Posterior vena cava (tissue), 2 donors: ENCODE data around the gene NDUFS8. TPM values are rescaled to one million over a fixed set of nuclear protein-coding genes. Genes with fewer than 3 reads are reported as not detected.

Experiments
- DNase-seq: peaks from one replicate; pipeline ENCODE4 v3.0.0-alpha.2; 2020; ENCODE audit warnings: low spot score
- intact Hi-C, 2 donors: fragments of 100-400 bp; cut with DNase I; formaldehyde crosslinking; loops; one replicate each; pipeline versions ENCODE4 v1.14.1 to v1.14.2; 2022 to 2023
- microRNA-seq, 2 donors: library from miRNA; unstranded; fragments of <30 nt; microRNA quantifications; one replicate each; pipeline ENCODE4 v1.2.0, GENCODE V29; 2020 to 2021; ENCODE audit warnings: borderline microRNAs expressed in 2 of 2
- total RNA-seq, 2 donors: library from RNA; stranded (reverse); fragmentation: NEBNext Ultra II Directional; extraction: Animal tissue kit (Norgen Biotek cat#: 25700); gene quantifications; one replicate each; pipeline ENCODE4 v1.2.1, GENCODE V29; 2021
- donor health status: DM: yes; HTN: yes; CAD: no.
- donor health status: DM: yes; HTN: yes; CAD: no.

NDUFS8 gene
- total RNA-seq, 2 donors from 2014 or later = 95.3 to 101 TPM

GRCh38 chr11:68064926-68065325 is 34.4 kb downstream of the NDUFS8 start:
- no peak for DNase-seq
- intact Hi-C loops = no loop called here

- intact Hi-C loops = no loop called here
- DNase-seq = no peak
These were observed 35.4 kb downstream of the NDUFS8 start for GRCh38 chr11:68065841-68066240.

GRCh38 chr11:68066742-68067141 is 36.3 kb downstream of the NDUFS8 start:
- intact Hi-C loops = loop anchor here in 1 of 2 donors (1.0 kb wide), 1 partner anchor 45 kb away; no protein-coding TSS in a partner anchor
- DNase-seq = no peak

GRCh38 chr11:68067991-68068390 is 37.5 kb downstream of the NDUFS8 start:
- DNase-seq = peak; percentile 15
- intact Hi-C loops = loop anchor here in 1 of 2 donors (1.0 kb wide), 1 partner anchor 43 kb away; no protein-coding TSS in a partner anchor

- no peak for DNase-seq
- intact Hi-C loops = no loop called here
These were observed 41.0 kb downstream of the NDUFS8 start for GRCh38 chr11:68071281-68072048.

- no peak for DNase-seq
- intact Hi-C loops = no loop called here
These were observed 44.3 kb downstream of the NDUFS8 start for GRCh38 chr11:68074584-68075352.

GRCh38 chr11:68076371-68077042 is 46.0 kb downstream of the NDUFS8 start:
- intact Hi-C loops = no loop called here
- DNase-seq = no peak

- intact Hi-C loops = no loop called here
- no peak for DNase-seq
These were observed 47.4 kb downstream of the NDUFS8 start for GRCh38 chr11:68077617-68078582.

- no peak for DNase-seq
- intact Hi-C loops = no loop called here
These were observed 50.4 kb downstream of the NDUFS8 start for GRCh38 chr11:68080860-68081259.

GRCh38 chr11:68081691-68082090 is 51.2 kb downstream of the NDUFS8 start:
- intact Hi-C loops = no loop called here
- no peak for DNase-seq

- DNase-seq = no peak
- intact Hi-C loops = no loop called here
These were observed 52.0 kb downstream of the NDUFS8 start for GRCh38 chr11:68082481-68082880.

- no peak for DNase-seq
- intact Hi-C loops = no loop called here
These were observed 53.0 kb downstream of the NDUFS8 start for GRCh38 chr11:68083517-68083916.

Small RNAs within 50 kb of the gene (microRNA-seq; reads per million reads assigned to microRNA genes)
- gene MIR4691 (0 reads per million in 2 donors), gene MIR6753 (0 to 0.65 reads per million in 2 donors), gene MIR7113 (0.65 to 1.3 reads per million in 2 donors)

Other genes starting within 250 kb of the NDUFS8 start
- 10 to 100 TPM; 15.9 to 28.5 TPM for gene UNC93B1, start 26.6 kb upstream of the NDUFS8 start, total RNA-seq
- 10 to 100 TPM; 11.2 to 15.0 TPM for gene ALDH3B1, start 20.4 kb upstream of the NDUFS8 start, total RNA-seq
- 100 to 1,000 TPM in 1 of 2 donors, 10 to 100 TPM in 1; 80.8 to 105 TPM for gene TCIRG1, start 8.3 kb downstream of the NDUFS8 start, total RNA-seq
- 10 to 100 TPM; 10.9 to 13.8 TPM for gene CHKA, start 90.7 kb downstream of the NDUFS8 start, total RNA-seq
- gene KMT5B, start 182.6 kb downstream of the NDUFS8 start, total RNA-seq = 10 to 100 TPM; 34.3 to 39.0 TPM
- 10 to 100 TPM; 67.2 to 74.9 TPM for gene C11orf24, start 241.3 kb downstream of the NDUFS8 start, total RNA-seq